ENCODE measurements around the gene ZNF536.

GRCh38 chr19:30593356-30593755, 221.2 kb downstream of the ZNF536 start:
- no peak for TF ChIP-seq POLR2A (IDR thresholded peaks at IDR 0.05)
- TF ChIP-seq, protein P1, sequence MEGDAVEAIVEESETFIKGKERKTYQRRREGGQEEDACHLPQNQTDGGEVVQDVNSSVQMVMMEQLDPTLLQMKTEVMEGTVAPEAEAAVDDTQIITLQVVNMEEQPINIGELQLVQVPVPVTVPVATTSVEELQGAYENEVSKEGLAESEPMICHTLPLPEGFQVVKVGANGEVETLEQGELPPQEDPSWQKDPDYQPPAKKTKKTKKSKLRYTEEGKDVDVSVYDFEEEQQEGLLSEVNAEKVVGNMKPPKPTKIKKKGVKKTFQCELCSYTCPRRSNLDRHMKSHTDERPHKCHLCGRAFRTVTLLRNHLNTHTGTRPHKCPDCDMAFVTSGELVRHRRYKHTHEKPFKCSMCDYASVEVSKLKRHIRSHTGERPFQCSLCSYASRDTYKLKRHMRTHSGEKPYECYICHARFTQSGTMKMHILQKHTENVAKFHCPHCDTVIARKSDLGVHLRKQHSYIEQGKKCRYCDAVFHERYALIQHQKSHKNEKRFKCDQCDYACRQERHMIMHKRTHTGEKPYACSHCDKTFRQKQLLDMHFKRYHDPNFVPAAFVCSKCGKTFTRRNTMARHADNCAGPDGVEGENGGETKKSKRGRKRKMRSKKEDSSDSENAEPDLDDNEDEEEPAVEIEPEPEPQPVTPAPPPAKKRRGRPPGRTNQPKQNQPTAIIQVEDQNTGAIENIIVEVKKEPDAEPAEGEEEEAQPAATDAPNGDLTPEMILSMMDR (IDR thresholded peaks at IDR 0.05): no peak

Measured in right lobe of liver (tissue), 4 donors.